Left hindlimb (tissue), 1 donor: ENCODE results near the gene LRRC10.
A peak's percentile ranks its signal among the peaks of the same experiment; 100 is the strongest.
"Not testable (repeated sequence)": the region's sequence is repeated elsewhere in the genome, so short reads cannot be mapped to it uniquely, and the experiment has no call there.

Experiments used
- DNase-seq: peaks from one replicate; pipeline ENCODE4 v3.0.0-alpha.2; 2018

LRRC10 gene

GRCh38 chr12:69616025-69616424 lies 5.3 kb upstream of the LRRC10 start:
- DNase-seq, result no peak

- DNase-seq, result no peak
Observed at GRCh38 chr12:69613351-69613750, 2.6 kb upstream of the LRRC10 start.

GRCh38 chr12:69610126-69610525 lies 581 bp downstream of the LRRC10 start:
- no peak for DNase-seq

GRCh38 chr12:69608114-69608513 lies 2.6 kb downstream of the LRRC10 start:
- no peak for DNase-seq

GRCh38 chr12:69604275-69604674 lies 6.4 kb downstream of the LRRC10 start:
- DNase-seq, result not testable (repeated sequence)

- DNase-seq, result not testable (repeated sequence)
Observed at GRCh38 chr12:69603556-69603955, 7.2 kb downstream of the LRRC10 start.

- no peak for DNase-seq
Observed at GRCh38 chr12:69602954-69603353, 7.8 kb downstream of the LRRC10 start.

- DNase-seq, result no peak
Observed at GRCh38 chr12:69601962-69602685, 8.6 kb downstream of the LRRC10 start.

GRCh38 chr12:69600804-69601203 lies 9.9 kb downstream of the LRRC10 start:
- DNase-seq, result no peak

- DNase-seq, result no peak
Observed at GRCh38 chr12:69598174-69598753, 12.4 kb downstream of the LRRC10 start.

- no peak for DNase-seq
Observed at GRCh38 chr12:69595689-69596088, 15.0 kb downstream of the LRRC10 start.

- DNase-seq, result no peak
Observed at GRCh38 chr12:69589082-69589481, 21.6 kb downstream of the LRRC10 start.

- no peak for DNase-seq
Observed at GRCh38 chr12:69588527-69588926, 22.2 kb downstream of the LRRC10 start.

- DNase-seq, result peak; percentile 97
Observed at GRCh38 chr12:69585189-69586062, 25.3 kb downstream of the LRRC10 start, which contains the start of gene CCT2. Gene CCT2, plus strand, starts transcription at chr12:69585459. Its CDS starts 63 bp downstream, at chr12:69585522.

- DNase-seq, result no peak
Observed at GRCh38 chr12:69583203-69583602, 27.5 kb downstream of the LRRC10 start.

- no peak for DNase-seq
Observed at GRCh38 chr12:69580074-69580473, 30.6 kb downstream of the LRRC10 start.

- no peak for DNase-seq
Observed at GRCh38 chr12:69579029-69579428, 31.7 kb downstream of the LRRC10 start.

GRCh38 chr12:69578283-69578682 lies 32.4 kb downstream of the LRRC10 start:
- DNase-seq, result no peak

- no peak for DNase-seq
Observed at GRCh38 chr12:69575346-69575745, 35.4 kb downstream of the LRRC10 start.

GRCh38 chr12:69570545-69571399 lies 39.9 kb downstream of the LRRC10 start:
- DNase-seq, result no peak

GRCh38 chr12:69570000-69570516 lies 40.6 kb downstream of the LRRC10 start:
- DNase-seq, result no peak

GRCh38 chr12:69569236-69569635 lies 41.5 kb downstream of the LRRC10 start:
- DNase-seq, result no peak
